Karpas-422 (cell line): ENCODE measurements around the gene MS4A15. TPM values are rescaled to one million over a fixed set of nuclear protein-coding genes. Genes with fewer than 3 reads are reported as not detected.

Experiments used
- DNase-seq: peaks from one replicate; pipeline ENCODE4 v3.0.0-alpha.2; 2015
- H2AFZ ChIP-seq: fragments of 200-600 bp; sonication (generic); 2 replicates; pipeline ENCODE4 v1.6.1; 2014; ENCODE audit warnings: antibody characterized with exemption, low read length, mixed read lengths
- H3K27ac ChIP-seq: fragments of 200-600 bp; sonication (generic); 2 replicates; pipeline ENCODE4 v1.5.1; 2014; ENCODE audit warnings: mild to moderate bottlenecking, low read length, moderate library complexity
- H3K27me3 ChIP-seq: fragments of 200-600 bp; sonication (generic); 2 replicates; pipeline ENCODE4 v1.6.1; 2014; ENCODE audit warnings: low read length, mixed read lengths
- H3K36me3 ChIP-seq: fragments of 200-600 bp; sonication (generic); 2 replicates; pipeline ENCODE4 v1.6.1; 2014; ENCODE audit warnings: low read length, mixed read lengths; ENCODE audit not compliant: insufficient read depth
- H3K4me1 ChIP-seq: fragments of 200-600 bp; sonication (generic); 2 replicates; pipeline ENCODE4 v1.6.1; 2014; ENCODE audit warnings: mild to moderate bottlenecking, low read length, mixed read lengths
- H3K4me2 ChIP-seq: fragments of 200-600 bp; sonication (generic); 2 replicates; pipeline ENCODE4 v1.6.1; 2014; ENCODE audit warnings: low read length, low read depth, mild to moderate bottlenecking; ENCODE audit not compliant: poor library complexity, severe bottlenecking
- H3K4me3 ChIP-seq: fragments of 200-600 bp; sonication (generic); 2 replicates; pipeline ENCODE4 v1.5.1; 2014; ENCODE audit warnings: mild to moderate bottlenecking, antibody characterized with exemption, low read length, mixed read lengths
- H3K79me2 ChIP-seq: fragments of 200-600 bp; sonication (generic); 2 replicates; pipeline ENCODE4 v1.6.1; 2014; ENCODE audit warnings: mild to moderate bottlenecking, low read length, mixed read lengths
- H3K9ac ChIP-seq: fragments of 200-600 bp; sonication (generic); 2 replicates; pipeline ENCODE4 v1.6.0; 2014; ENCODE audit warnings: low read length
- H3K9me2 ChIP-seq: fragments of 200-600 bp; sonication (generic), shearing (Covaris generic); replicated peaks from 2 replicates; pipeline ENCODE4 v1.6.0; 2014; ENCODE audit warnings: mild to moderate bottlenecking, low read length, moderate library complexity; ENCODE audit not compliant: insufficient read depth
- H3K9me3 ChIP-seq: fragments of 300-700, 200-600 bp; sonication (generic); 2 replicates; pipeline ENCODE4 v1.6.1; 2014; ENCODE audit warnings: low read length, mixed read lengths
- H4K20me1 ChIP-seq: fragments of 200-600 bp; sonication (generic); 2 replicates; pipeline ENCODE4 v1.6.1; 2014; ENCODE audit warnings: mild to moderate bottlenecking, antibody characterized with exemption, low read length, low read depth; ENCODE audit not compliant: insufficient read depth
- total RNA-seq: library from RNA; depleted of rRNA; stranded (reverse); fragments of >200 nt; shearing (Covaris generic); gene quantifications from 2 replicates; pipeline ENCODE4 v1.2.3, GENCODE V29; 2014; ENCODE audit warnings: low replicate concordance

The MS4A15 gene
- total RNA-seq, 1 experiment from 2014 or later: not detected

DNA sequence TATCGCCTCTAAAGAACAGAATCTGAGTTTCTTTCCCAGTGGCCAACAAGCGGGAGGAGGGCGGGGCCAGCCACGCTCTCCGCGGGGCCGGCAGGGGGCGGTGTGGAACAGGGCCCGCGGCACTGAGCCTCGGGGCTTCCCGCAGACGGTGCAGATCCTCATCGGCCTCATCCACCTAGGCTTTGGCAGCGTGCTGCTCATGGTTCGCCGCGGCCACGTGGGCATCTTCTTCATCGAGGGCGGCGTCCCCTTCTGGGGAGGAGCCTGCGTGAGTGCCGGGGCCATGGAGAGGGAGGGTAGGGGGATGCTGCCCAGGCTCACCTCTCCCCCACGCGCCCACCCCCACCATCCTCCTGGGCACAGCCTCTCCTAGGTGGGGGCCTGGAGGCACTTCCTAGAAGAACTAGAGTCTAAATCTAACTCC is 10.7 kb downstream of the MS4A15 start:
- Histone ChIP-seq H4K20me1 (no peaks in the 10 kb centered on the region), H3K27ac (no peak overlapping the region), H2AFZ (no peak overlapping the region), H3K9me2 (no peaks in the 10 kb centered on the region), H3K27me3 (no peaks in the 10 kb centered on the region), H3K9ac (no peak overlapping the region), H3K79me2 (no peaks in the 10 kb centered on the region), H3K36me3 (no peaks in the 10 kb centered on the region), H3K4me1 (peaks cover 39% of the 10 kb centered on the region), H3K9me3 (no peaks in the 10 kb centered on the region), H3K4me3 (no peak overlapping the region), H3K4me2 (no peak overlapping the region)
- peak; percentile 62 for DNase-seq

- Histone ChIP-seq H3K9me2 (no peaks in the 10 kb centered on the region), H3K4me3 (no peak overlapping the region), H3K4me1 (peaks cover 31% of the 10 kb centered on the region), H3K4me2 (peak overlapping the region; percentile 26), H3K9ac (0 out of 2 replicates have a peak overlapping the region, but pooled peaks have one; percentile 25), H3K36me3 (no peaks in the 10 kb centered on the region), H3K79me2 (no peaks in the 10 kb centered on the region), H3K27me3 (no peaks in the 10 kb centered on the region), H2AFZ (peak overlapping the region; percentile 39; the same call in 1 of the 2 replicates), H3K9me3 (no peaks in the 10 kb centered on the region), H4K20me1 (no peaks in the 10 kb centered on the region), H3K27ac (no peak overlapping the region)
- no peak for DNase-seq
Measured at GRCh38 chr11:60768202-60768601, 11.5 kb downstream of the MS4A15 start.

GRCh38 chr11:60769273-60769672 is 12.6 kb downstream of the MS4A15 start:
- H3K9ac ChIP-seq: no peak overlapping the region
- DNase-seq: no peak
- no peak overlapping the region for H2AFZ ChIP-seq
- no peaks in the 10 kb centered on the region for H3K79me2 ChIP-seq
- H3K27me3 ChIP-seq: no peaks in the 10 kb centered on the region
- H4K20me1 ChIP-seq: no peaks in the 10 kb centered on the region
- peaks cover 23% of the 10 kb centered on the region for H3K4me1 ChIP-seq
- H3K9me2 ChIP-seq: no peaks in the 10 kb centered on the region
- no peak overlapping the region for H3K27ac ChIP-seq
- H3K36me3 ChIP-seq: no peaks in the 10 kb centered on the region
- H3K4me2 ChIP-seq: no peak overlapping the region
- no peaks in the 10 kb centered on the region for H3K9me3 ChIP-seq
- no peak overlapping the region for H3K4me3 ChIP-seq

- Histone ChIP-seq H3K9me2 (no peaks in the 10 kb centered on the region), H2AFZ (no peak overlapping the region), H3K9me3 (no peaks in the 10 kb centered on the region), H3K9ac (no peak overlapping the region), H3K36me3 (no peaks in the 10 kb centered on the region), H3K4me2 (no peak overlapping the region), H3K4me1 (peaks cover 22% of the 10 kb centered on the region), H3K27ac (no peak overlapping the region), H3K27me3 (no peaks in the 10 kb centered on the region), H3K4me3 (no peak overlapping the region), H4K20me1 (no peaks in the 10 kb centered on the region), H3K79me2 (no peaks in the 10 kb centered on the region)
- no peak for DNase-seq
Measured at GRCh38 chr11:60769811-60770210, 13.1 kb downstream of the MS4A15 start.

DNA sequence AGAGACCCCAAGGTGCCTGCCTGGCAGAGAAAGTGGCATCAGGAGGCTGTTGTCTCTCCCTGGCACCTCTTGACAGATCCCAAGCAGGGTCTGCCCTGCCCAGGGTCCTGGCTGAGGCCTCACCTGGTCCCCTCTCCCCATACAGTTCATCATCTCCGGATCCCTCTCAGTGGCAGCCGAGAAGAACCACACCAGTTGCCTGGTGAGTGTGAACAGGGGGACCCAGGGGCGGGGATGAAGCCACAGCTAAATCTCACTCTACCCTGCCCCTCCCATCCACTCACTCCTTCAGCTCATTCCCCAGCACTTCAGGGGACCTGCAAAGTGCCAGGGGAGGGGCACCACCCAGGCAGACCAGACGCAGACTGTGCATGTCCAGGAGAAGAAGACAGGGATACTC is 14.5 kb downstream of the MS4A15 start:
- no peaks in the 10 kb centered on the region for H3K36me3 ChIP-seq
- no peak overlapping the region for H3K4me2 ChIP-seq
- H3K4me3 ChIP-seq: no peak overlapping the region
- H3K9me3 ChIP-seq: no peaks in the 10 kb centered on the region
- H4K20me1 ChIP-seq: no peaks in the 10 kb centered on the region
- no peak overlapping the region for H3K9ac ChIP-seq
- H3K27me3 ChIP-seq: no peaks in the 10 kb centered on the region
- H3K9me2 ChIP-seq: no peaks in the 10 kb centered on the region
- H2AFZ ChIP-seq: peak overlapping the region; percentile 54; the same call in 1 of the 2 replicates
- H3K79me2 ChIP-seq: no peaks in the 10 kb centered on the region
- H3K4me1 ChIP-seq: peaks cover 22% of the 10 kb centered on the region
- H3K27ac ChIP-seq: no peak overlapping the region
- DNase-seq: no peak

DNA sequence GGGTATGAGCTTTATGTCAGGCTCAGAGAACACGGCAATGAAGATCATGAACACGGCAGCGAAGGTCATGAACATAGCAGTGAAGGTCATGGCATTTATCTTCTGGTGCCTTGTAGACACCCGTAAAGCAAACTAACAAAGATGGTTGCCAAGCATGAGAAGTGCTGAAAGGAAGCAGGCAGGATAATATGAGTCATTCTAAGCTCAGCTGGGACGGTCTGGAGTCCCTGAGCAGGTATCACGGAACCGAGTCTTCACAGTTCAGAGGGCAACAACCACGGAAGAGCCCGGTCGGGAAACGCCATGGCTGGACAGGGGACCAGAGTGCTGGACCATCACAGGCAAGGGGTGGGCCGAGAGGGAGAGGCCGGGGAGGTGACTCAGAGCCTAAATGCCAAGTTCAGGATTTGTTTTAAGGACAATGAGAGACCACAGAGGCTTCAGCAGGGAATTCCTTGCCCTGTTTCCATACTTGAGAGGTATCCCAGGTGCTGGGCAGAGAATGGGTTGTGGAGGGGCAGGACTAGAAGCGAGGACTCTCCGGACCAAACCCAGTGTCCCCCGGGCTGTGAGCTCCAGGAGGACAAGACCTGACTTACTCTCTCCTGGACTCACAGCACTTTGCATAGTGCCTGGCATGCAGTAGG is 15.3 kb downstream of the MS4A15 start:
- no peaks in the 10 kb centered on the region for H3K36me3 ChIP-seq
- H3K27me3 ChIP-seq: 0 out of 2 replicates have a peak, but pooled peaks cover 3% of the 10 kb centered on the region
- no peaks in the 10 kb centered on the region for H3K9me2 ChIP-seq
- H4K20me1 ChIP-seq: no peaks in the 10 kb centered on the region
- H3K4me2 ChIP-seq: no peak overlapping the region
- H3K9me3 ChIP-seq: no peaks in the 10 kb centered on the region
- H3K4me3 ChIP-seq: no peak overlapping the region
- DNase-seq: no peak
- H2AFZ ChIP-seq: peak overlapping the region; percentile 54; the same call in 1 of the 2 replicates
- no peak overlapping the region for H3K9ac ChIP-seq
- H3K27ac ChIP-seq: no peak overlapping the region
- no peaks in the 10 kb centered on the region for H3K79me2 ChIP-seq
- H3K4me1 ChIP-seq: peaks cover 22% of the 10 kb centered on the region

DNA sequence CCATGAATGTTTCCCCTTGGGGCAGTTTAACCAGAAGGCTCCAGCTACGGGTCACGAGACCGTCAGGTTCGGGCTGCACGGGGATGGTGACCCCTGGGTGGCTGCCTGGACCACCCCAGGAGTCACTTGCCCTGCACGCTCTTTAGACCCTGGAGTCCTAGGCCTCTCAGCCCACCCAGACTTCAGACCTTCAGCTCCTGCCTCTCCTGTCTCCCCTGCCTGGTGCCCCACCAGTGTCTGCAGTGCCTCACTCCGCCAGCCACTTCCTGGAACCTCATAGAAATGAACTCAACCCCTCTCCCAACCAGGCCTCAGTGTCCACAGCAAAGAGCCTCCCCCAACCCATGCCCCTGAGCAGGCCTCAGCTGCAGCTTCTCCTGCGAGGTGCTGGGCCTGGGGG is 16.0 kb downstream of the MS4A15 start:
- H3K27ac ChIP-seq: no peak overlapping the region
- DNase-seq: no peak

DNA sequence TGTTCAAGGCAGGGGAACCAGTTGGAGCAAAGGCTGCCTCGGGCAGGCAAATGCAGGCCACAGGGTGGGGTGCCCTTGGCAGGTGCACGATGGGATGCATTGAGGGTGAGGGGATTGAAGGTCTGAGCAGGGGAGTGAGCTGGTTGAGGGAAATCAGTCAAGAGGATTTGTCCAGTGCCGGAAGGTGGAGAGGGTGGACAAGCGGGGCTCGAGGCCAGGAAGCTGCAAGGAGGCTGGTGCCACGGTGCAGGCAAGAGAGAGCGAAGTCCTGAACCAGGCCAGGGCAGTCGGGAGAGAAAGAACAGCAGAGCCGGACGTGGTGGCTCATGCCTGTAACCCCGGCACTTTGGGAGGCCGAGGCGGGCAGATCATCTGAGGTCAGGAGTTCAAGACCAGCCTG is 18.1 kb downstream of the MS4A15 start:
- Histone ChIP-seq H3K9me2 (no peaks in the 10 kb centered on the region), H3K27ac (no peak overlapping the region), H3K9me3 (no peaks in the 10 kb centered on the region), H3K4me2 (no peak overlapping the region), H4K20me1 (no peaks in the 10 kb centered on the region), H2AFZ (no peak overlapping the region), H3K9ac (no peak overlapping the region), H3K27me3 (0 out of 2 replicates have a peak, but pooled peaks cover 5% of the 10 kb centered on the region), H3K4me1 (peaks cover 10% of the 10 kb centered on the region), H3K4me3 (no peak overlapping the region), H3K79me2 (no peaks in the 10 kb centered on the region), H3K36me3 (no peaks in the 10 kb centered on the region)
- no peak for DNase-seq

More for the DNA sequence above, 16.0 kb downstream of the MS4A15 start:
- Histone ChIP-seq H3K27me3 (0 out of 2 replicates have a peak, but pooled peaks cover 5% of the 10 kb centered on the region), H3K9me3 (no peaks in the 10 kb centered on the region), H3K9ac (no peak overlapping the region), H3K36me3 (no peaks in the 10 kb centered on the region), H3K9me2 (no peaks in the 10 kb centered on the region), H2AFZ (no peak overlapping the region), H3K4me3 (no peak overlapping the region), H3K79me2 (no peaks in the 10 kb centered on the region), H3K4me2 (no peak overlapping the region), H3K4me1 (peaks cover 22% of the 10 kb centered on the region), H4K20me1 (no peaks in the 10 kb centered on the region)
